GM12891 (cell line): ENCODE measurements around the gene GATAD2A.

ENCODE experiments used
- PAX5 ChIP-seq: IDR thresholded peaks from 2 replicates; pipeline ENCODE4 v1.6.1; 2011; ENCODE audit warnings: low read length, moderate library complexity, mild to moderate bottlenecking; ENCODE audit not compliant: insufficient read depth, severe bottlenecking
- POLR2A ChIP-seq: IDR thresholded peaks from 2 replicates; pipeline ENCODE4 v1.6.1; 2011; ENCODE audit warnings: low read depth, low read length, control low read depth
- POLR2AphosphoS5 ChIP-seq: IDR thresholded peaks from 2 replicates; pipeline ENCODE4 v1.6.1; 2011; ENCODE audit warnings: low read depth, low read length, control low read depth
- POU2F2 ChIP-seq: IDR thresholded peaks from 2 replicates; pipeline ENCODE4 v1.6.1; 2011; ENCODE audit warnings: low read depth, mild to moderate bottlenecking, control low read depth, low read length, moderate library complexity
- TAF1 ChIP-seq: IDR thresholded peaks from 2 replicates; pipeline ENCODE4 v1.6.1; 2011; ENCODE audit warnings: low read depth, low read length, control low read depth

DNA sequence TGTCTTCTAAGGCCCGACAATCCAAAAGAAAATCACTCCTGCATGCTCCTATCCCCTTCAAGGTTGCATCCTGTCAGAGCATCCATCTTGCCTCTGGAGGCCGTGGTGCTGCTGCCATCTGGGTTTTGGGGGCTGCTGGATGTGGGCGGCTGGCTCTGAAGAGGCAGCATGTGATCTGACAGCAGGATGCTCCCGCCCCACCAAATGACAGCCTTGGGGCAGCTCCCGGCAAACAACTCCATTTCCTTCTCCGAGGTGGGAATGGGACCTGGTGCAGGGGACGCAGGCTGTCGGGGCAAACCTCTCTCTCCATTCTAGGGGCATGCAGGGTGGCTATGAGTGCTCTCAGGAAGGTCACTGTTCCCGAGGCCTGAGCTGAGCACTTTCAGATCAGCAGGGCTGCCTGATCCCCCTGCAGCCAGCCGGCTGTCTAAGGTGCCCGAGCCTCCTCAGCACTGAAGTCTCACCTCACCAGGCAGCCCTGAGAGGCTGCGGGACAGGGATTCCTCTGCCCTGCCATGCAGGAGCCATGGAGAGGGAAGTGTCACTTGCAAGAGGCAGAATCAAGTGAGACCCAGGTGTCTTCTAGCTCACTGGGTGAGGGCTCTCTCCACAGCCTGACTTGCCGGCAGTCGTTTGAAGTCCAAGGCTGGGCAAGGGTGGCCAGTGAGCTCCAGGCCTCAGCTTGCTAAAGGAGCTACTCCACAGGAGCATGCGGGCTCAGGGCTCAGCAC lies 81.0 kb downstream of the GATAD2A start:
- TF ChIP-seq POLR2AphosphoS5 (no peak), TAF1 (no peak), POLR2A (0 out of 2 replicates have a peak, but pooled peaks have one; percentile 25), PAX5 (no peak), POU2F2 (no peak)
